ENCODE results near the gene LRMDA. TPM values are rescaled to one million over a fixed set of nuclear protein-coding genes. Genes with fewer than 3 reads are reported as not detected.

The LRMDA gene
- total RNA-seq, 4 donors from 2014 or later = 0.88 to 14.1 (median 5.1) TPM; not detected in 1

DNA sequence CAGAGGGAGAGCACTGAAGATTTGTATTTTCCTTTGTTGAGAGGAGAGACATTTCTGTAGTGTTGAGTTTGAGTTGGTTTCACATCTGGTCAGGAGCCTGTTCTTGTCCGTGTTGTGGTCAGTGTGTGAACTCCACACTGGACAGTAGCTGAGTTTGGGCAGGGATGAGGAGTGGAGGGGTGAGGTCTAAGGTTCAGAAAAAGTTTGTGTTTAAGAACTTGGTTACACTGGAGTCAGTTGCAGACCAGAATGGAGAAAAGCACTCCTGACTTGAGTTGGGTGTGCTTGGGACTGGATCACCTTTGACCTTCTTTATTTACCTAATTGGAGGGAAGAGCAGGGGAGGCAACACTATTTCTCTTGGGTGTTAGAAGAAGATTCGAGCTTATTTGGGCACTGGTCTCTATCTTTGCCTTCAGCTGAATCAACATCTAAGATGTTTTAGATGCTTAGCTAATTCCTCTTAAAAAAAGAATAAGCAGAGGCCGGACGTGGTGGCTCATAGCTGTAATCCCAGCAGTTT, 8.9 kb downstream of the LRMDA start:
- Histone ChIP-seq H3K36me3 (peaks cover 0 to 3% (median 0%) of the 10 kb centered on the region in 3 donors), H3K4me1 (no peaks in the 10 kb centered on the region), H3K9me3 (peaks cover 0 to 14% (median 9%) of the 10 kb centered on the region in 3 donors), H3K27ac (no peak overlapping the region), H3K4me3 (no peak overlapping the region), H3K27me3 (no peaks in the 10 kb centered on the region)
- 85 to 94% methylated on average over 4 of the region's 4 CpGs for WGBS, 2 donors
- intact Hi-C loops (cut with DNase I) = no loop called here
- TF ChIP-seq CTCF (IDR thresholded peaks at IDR 0.05) (no peak), POLR2A (IDR thresholded peaks at IDR 0.05) (no peak)
- no peak for DNase-seq

GRCh38 chr10:75441196-75441595, 9.8 kb downstream of the LRMDA start:
- 86 to 88% methylated on average over 4 of the region's 4 CpGs for WGBS, 2 donors
- no peak for TF ChIP-seq CTCF (IDR thresholded peaks at IDR 0.05)
- no peaks in the 10 kb centered on the region for H3K4me1 ChIP-seq
- H3K4me3 ChIP-seq = no peak overlapping the region
- DNase-seq = no peak
- H3K9me3 ChIP-seq = peaks cover 0 to 14% (median 9%) of the 10 kb centered on the region in 3 donors
- peaks cover 0 to 3% (median 0%) of the 10 kb centered on the region in 3 donors for H3K36me3 ChIP-seq
- H3K27me3 ChIP-seq = no peaks in the 10 kb centered on the region
- intact Hi-C loops (cut with DNase I) = no loop called here
- H3K27ac ChIP-seq = no peak overlapping the region

- Histone ChIP-seq H3K4me1 (no peaks in the 10 kb centered on the region), H3K4me3 (no peak overlapping the region), H3K27me3 (no peaks in the 10 kb centered on the region), H3K27ac (no peak overlapping the region), H3K36me3 (peaks cover 0 to 3% (median 0%) of the 10 kb centered on the region in 3 donors), H3K9me3 (peaks cover 0 to 14% (median 11%) of the 10 kb centered on the region in 3 donors)
- TF ChIP-seq POLR2A (IDR thresholded peaks at IDR 0.05) = no peak
- TF ChIP-seq CTCF (IDR thresholded peaks at IDR 0.05) = no peak
- intact Hi-C loops (cut with DNase I) = no loop called here
- no peak for DNase-seq
These were observed 10.3 kb downstream of the LRMDA start for GRCh38 chr10:75441682-75442081.

DNA sequence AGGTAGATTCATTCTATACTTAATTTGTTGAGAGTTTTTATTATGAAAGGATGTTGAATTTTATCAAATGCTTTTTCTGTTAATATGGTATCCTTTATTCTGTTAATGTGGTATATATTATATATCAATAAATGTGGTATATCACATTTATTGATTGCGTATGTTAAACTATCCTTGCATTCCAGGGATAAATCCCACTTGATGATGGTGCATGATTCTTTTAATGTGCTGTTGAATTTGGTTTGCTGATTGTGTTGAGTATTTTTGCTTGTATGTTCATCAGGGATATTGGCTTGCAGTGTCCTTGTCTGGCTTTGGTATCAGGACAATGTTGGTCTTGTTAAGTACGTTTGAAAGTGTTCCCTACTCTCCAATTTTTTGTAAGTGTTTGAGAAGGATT, 11.9 kb downstream of the LRMDA start:
- H3K9me3 ChIP-seq = peaks cover 0 to 14% (median 11%) of the 10 kb centered on the region in 3 donors
- no peak overlapping the region for H3K4me3 ChIP-seq
- no peak for TF ChIP-seq POLR2A (IDR thresholded peaks at IDR 0.05)
- TF ChIP-seq CTCF (IDR thresholded peaks at IDR 0.05) = no peak
- peaks cover 0 to 2% (median 0%) of the 10 kb centered on the region in 3 donors for H3K36me3 ChIP-seq
- H3K27ac ChIP-seq = no peak overlapping the region
- 91 to 96% methylated on average over 2 of the region's 2 CpGs for WGBS, 2 donors
- DNase-seq = no peak
- H3K27me3 ChIP-seq = no peaks in the 10 kb centered on the region
- H3K4me1 ChIP-seq = no peaks in the 10 kb centered on the region
- intact Hi-C loops (cut with DNase I) = no loop called here

DNA sequence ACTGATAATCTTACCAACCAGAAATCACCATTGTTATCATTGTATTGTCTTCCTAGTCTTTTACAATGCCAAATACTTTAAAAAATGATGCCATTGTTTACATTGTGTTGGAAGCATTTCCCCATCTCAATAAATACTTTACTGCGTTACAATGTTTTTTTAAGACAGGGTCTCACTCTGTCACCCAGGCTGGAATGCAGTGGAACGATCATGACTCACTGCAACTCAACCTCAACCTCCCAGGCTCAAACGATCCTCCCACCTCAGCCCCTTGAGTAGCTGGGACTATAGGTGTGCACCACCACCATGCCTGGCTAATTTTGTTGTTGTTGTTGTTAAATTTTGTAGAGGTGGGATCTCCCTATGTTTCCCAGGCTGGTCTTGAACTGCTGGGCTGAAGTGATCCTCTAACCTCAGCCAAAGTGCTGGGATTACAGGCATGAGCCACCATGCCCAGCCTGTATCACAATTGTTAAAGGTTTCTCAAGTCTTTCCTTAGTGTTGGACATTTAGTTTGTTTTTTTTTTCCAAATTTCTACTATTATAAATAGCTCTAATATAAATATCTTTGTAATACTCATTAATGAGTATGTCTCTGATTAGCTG, 13.5 kb downstream of the LRMDA start:
- H3K27ac ChIP-seq = no peak overlapping the region
- no peak overlapping the region for H3K4me3 ChIP-seq
- intact Hi-C loops (cut with DNase I) = no loop called here
- peaks cover 0 to 14% (median 11%) of the 10 kb centered on the region in 3 donors for H3K9me3 ChIP-seq
- 56 to 60% methylated on average over 3 of the region's 3 CpGs for WGBS, 2 donors
- no peak for TF ChIP-seq POLR2A (IDR thresholded peaks at IDR 0.05)
- TF ChIP-seq CTCF (IDR thresholded peaks at IDR 0.05) = no peak
- no peaks in the 10 kb centered on the region for H3K27me3 ChIP-seq
- peaks cover 0 to 9% (median 6%) of the 10 kb centered on the region in 3 donors for H3K4me1 ChIP-seq
- DNase-seq = no peak
- no peaks in the 10 kb centered on the region for H3K36me3 ChIP-seq
